Aorta (tissue), 5 donors: ENCODE data around the gene TROAP. TPM values are rescaled to one million over a fixed set of nuclear protein-coding genes. Genes with fewer than 3 reads are reported as not detected.
A peak's percentile ranks its signal among the peaks of the same experiment; 100 is the strongest.
"Not testable (repeated sequence)": the region's sequence is repeated elsewhere in the genome, so short reads cannot be mapped to it uniquely, and the experiment has no call there.

ENCODE experiments used
- ATAC-seq: fragments of 200-7000 bp; cut with Tn5 transposase; one replicate; pipeline ENCODE4 v1.9.1; 2022; ENCODE audit warnings: moderate library complexity; ENCODE audit not compliant: low FRiP score
- DNase-seq, 2 donors: peaks; one replicate each; pipeline ENCODE4 v3.0.0-alpha.2; 2020
- H3K27ac ChIP-seq, 2 donors: one replicate each; pipeline ENCODE4 v1.5.1; 2013; ENCODE audit warnings: low read length in 2 of 2, mild to moderate bottlenecking in 2 of 2, moderate library complexity in 2 of 2, control low read depth in 1 of 2, inconsistent platforms in 1 of 2, low read depth in 1 of 2
- H3K27me3 ChIP-seq, 2 donors: one replicate each; pipeline ENCODE4 v1.6.1; 2013; ENCODE audit warnings: control low read depth in 1 of 2, low read length in 1 of 2, mild to moderate bottlenecking in 1 of 2, moderate library complexity in 1 of 2; ENCODE audit not compliant: insufficient read depth in 2 of 2, control insufficient read depth in 1 of 2
- H3K36me3 ChIP-seq, 2 donors: one replicate each; pipeline ENCODE4 v1.6.1; 2013; ENCODE audit warnings: control low read depth in 1 of 2, low read length in 1 of 2, mild to moderate bottlenecking in 1 of 2; ENCODE audit not compliant: insufficient read depth in 2 of 2, control insufficient read depth in 1 of 2
- H3K4me1 ChIP-seq, 2 donors: one replicate each; pipeline ENCODE4 v1.6.1; 2013; ENCODE audit warnings: low read length in 2 of 2, control low read depth in 1 of 2, mild to moderate bottlenecking in 1 of 2, moderate library complexity in 1 of 2; ENCODE audit not compliant: insufficient read depth in 2 of 2, control insufficient read depth in 1 of 2
- H3K4me3 ChIP-seq, 2 donors: one replicate each; pipeline ENCODE4 v1.5.1; 2013; ENCODE audit warnings: low read length in 2 of 2, control low read depth in 1 of 2, mild to moderate bottlenecking in 1 of 2
- H3K9me3 ChIP-seq: one replicate; pipeline ENCODE4 v1.6.1; 2013; ENCODE audit warnings: mild to moderate bottlenecking, low read length; ENCODE audit not compliant: control insufficient read depth
- WGBS, 2 donors: extraction: QIAGEN DNeasy Blood & Tissue Kit; methylation state at CpG; one replicate each; pipeline ENCODE4 v1.1.7; 2013; 5-methylcytosine and 5-hydroxymethylcytosine counted together
- intact Hi-C, 2 donors: fragments of 100-400 bp; cut with DNase I; formaldehyde crosslinking; loops; one replicate each; pipeline versions ENCODE4 v1.14.2 to v1.15.0; 2022
- long read RNA-seq, 2 donors: library from polyadenylated mRNA; unstranded; transcript quantifications; one replicate each; pipeline ENCODE4 v2.0.0, GENCODE V29; 2020 to 2021
- polyA plus RNA-seq, 2 donors: library from polyadenylated mRNA; stranded (reverse); fragments of 200-250 nt; gene quantifications; one replicate each; pipeline ENCODE4 v1.2.3, GENCODE V29; 2013
- total RNA-seq, 2 donors: library from RNA; stranded (reverse); fragmentation: NEBNext Ultra II Directional; extraction: Animal tissue kit (Norgen Biotek cat#: 25700); gene quantifications; one replicate each; pipeline ENCODE4 v1.2.1, GENCODE V29; 2021
- donor health status: healthy with polysubstance abuse.
- donor health status: Bipolar disorder and iron deficiency.
- donor health status: DM: no; HTN: no; CAD: no.
- donor health status: DM: no; HTN: no; CAD: no.
- donor health status: DM: yes; HTN: yes; CAD: no.

Gene TROAP, protein sequence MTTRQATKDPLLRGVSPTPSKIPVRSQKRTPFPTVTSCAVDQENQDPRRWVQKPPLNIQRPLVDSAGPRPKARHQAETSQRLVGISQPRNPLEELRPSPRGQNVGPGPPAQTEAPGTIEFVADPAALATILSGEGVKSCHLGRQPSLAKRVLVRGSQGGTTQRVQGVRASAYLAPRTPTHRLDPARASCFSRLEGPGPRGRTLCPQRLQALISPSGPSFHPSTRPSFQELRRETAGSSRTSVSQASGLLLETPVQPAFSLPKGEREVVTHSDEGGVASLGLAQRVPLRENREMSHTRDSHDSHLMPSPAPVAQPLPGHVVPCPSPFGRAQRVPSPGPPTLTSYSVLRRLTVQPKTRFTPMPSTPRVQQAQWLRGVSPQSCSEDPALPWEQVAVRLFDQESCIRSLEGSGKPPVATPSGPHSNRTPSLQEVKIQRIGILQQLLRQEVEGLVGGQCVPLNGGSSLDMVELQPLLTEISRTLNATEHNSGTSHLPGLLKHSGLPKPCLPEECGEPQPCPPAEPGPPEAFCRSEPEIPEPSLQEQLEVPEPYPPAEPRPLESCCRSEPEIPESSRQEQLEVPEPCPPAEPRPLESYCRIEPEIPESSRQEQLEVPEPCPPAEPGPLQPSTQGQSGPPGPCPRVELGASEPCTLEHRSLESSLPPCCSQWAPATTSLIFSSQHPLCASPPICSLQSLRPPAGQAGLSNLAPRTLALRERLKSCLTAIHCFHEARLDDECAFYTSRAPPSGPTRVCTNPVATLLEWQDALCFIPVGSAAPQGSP
- 1 to 10 TPM; 1.1 to 4.3 TPM for total RNA-seq
- 1 to 10 TPM in 1 of 2 donors, under 1 TPM in 1; 0.10 to 1.8 TPM for polyA plus RNA-seq
- long read RNA-seq, donor 1: 0 reads
- long read RNA-seq, donor 2: 0 reads

DNA sequence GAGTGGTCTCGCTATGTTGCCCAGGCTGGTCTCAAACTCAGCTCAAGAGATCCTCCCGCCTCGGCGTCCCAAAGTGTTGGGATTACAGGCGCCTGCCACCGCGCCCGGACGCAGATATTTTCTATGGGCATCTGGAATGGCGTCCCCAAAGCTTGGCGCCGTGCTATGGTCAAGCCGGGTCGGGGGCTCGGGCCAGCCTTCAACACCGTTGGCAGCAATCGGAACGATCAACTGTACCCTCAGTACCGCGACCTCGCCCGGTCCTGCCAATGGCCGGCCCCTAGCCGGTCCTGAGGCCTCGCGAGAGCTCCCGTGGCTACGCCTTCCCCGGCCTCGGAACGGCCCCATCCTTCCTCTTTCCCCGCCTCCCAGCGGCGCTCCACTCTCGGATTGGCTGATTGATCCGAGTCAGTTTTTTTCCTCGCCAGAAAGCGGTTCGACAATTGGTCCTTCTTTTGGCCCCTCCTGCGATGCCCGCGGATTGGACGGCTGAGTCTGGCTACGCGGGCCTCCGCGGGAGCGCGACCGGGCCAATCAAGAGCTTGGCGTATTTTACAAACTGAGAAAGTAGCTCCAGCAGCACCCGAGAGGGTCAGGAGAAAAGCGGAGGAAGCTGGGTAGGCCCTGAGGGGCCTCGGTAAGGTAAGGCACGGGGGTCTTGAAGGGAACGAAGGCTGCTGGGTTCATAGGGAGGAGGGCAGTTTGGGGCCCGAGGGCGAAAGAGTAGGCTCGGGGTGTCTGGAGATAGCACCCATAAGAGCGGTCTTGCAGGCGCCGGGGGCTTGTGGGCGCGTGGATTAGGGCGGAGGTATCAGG is at the start of gene TROAP:
TROAP (plus strand) TSS at position 548 of the 816 bp plus-strand sequence. CDS start 354 bp downstream, outside the sequence.
- no peaks in the 10 kb centered on the region for H3K36me3 ChIP-seq
- H3K27me3 ChIP-seq: no peaks in the 10 kb centered on the region
- WGBS, 2 donors: 0% methylated on average over 65 of the region's 65 CpGs
- peak; percentile 100 for ATAC-seq
- H3K9me3 ChIP-seq: no peaks in the 10 kb centered on the region
- no peak within 1 kb of the TSS for H3K27ac ChIP-seq
- H3K4me3 ChIP-seq: peak within 1 kb of the TSS; percentile 51 to 85
- peak; percentile 99 for DNase-seq
- no peaks in the 10 kb centered on the region for H3K4me1 ChIP-seq
- intact Hi-C loops: no loop called here

DNA sequence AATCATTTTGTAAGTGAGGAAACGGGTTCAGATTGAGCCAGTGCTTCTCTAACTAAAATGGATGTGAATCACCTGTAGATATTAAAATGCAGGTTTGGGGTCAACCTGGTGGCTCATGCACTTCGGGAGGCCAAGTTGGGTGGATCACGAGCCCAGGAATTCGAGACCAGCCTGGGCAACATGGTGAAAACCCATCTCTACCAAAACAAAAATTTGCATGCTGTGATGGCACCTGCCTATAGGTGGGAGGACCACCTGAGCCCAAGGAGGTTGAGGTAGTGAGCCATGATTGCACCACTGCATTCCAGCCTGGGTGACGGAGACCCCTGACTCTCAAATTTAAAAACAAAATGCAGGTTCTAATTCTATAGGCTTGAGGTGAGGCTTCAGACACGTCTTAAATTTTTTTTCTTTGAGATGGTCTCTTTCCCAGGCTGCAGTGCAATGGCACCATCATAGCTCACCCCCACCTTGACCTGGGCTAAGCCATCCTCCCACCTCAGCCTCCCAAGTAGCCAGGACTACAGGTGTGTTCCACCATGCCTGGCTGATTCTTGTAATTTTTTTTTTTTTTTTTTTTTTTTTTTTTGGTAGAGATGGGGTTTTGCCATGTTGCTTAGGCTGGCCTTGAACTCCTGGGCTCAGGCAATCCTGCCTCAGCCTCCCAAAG is 49.2 kb upstream of the TROAP start:
- Histone ChIP-seq H3K4me1 (no peaks in the 10 kb centered on the region), H3K4me3 (no peak overlapping the region), H3K27ac (no peak overlapping the region), H3K36me3 (peaks cover 10% of the 10 kb centered on the region in 2 donors), H3K27me3 (no peaks in the 10 kb centered on the region), H3K9me3 (no peaks in the 10 kb centered on the region)
- intact Hi-C loops: no loop called here
- WGBS, 2 donors: 91 to 93% methylated on average over 6 of the region's 6 CpGs
- no peak for ATAC-seq
- DNase-seq: peak in 1 of 2 donors; percentile 17

DNA sequence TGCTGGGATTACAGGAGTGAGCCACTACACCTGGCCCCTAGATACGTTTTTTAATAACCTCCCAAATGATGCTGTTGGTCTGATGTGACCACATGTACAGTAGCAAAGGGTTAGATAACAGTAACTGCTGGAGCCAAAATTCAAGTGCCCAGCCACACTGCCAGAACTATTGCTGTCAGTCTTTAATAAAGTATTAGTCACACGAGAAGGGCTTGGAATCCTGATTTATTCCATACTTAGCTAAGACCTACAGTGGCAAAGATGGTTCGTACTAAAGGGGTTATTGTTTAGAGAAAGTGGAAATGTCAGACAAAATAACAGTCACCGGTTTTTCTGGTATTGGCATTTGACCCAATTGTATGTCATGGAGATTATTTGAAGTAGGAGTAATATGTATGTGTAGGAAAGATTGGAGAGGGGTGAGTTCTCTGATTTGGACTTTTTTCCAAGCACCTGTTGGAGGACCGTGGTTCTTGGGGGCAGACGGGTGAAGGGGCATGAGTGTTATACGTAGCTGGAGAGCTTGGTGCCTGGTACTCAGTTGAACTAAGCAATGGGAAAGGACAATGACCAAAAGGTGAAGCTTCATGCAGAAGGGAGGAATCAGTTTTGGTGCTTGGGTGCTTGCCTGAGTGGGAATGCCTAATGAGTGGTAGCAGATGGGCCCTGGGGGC is 48.5 kb upstream of the TROAP start:
- DNase-seq (no peak), ATAC-seq (no peak)
- intact Hi-C loops: no loop called here
- Histone ChIP-seq H3K4me1 (no peaks in the 10 kb centered on the region), H3K27ac (no peak overlapping the region), H3K36me3 (peaks cover 10% of the 10 kb centered on the region in 2 donors), H3K4me3 (no peak overlapping the region), H3K9me3 (no peaks in the 10 kb centered on the region), H3K27me3 (no peaks in the 10 kb centered on the region)
- WGBS, 2 donors: 55 to 57% methylated on average over 7 of the region's 7 CpGs

DNA sequence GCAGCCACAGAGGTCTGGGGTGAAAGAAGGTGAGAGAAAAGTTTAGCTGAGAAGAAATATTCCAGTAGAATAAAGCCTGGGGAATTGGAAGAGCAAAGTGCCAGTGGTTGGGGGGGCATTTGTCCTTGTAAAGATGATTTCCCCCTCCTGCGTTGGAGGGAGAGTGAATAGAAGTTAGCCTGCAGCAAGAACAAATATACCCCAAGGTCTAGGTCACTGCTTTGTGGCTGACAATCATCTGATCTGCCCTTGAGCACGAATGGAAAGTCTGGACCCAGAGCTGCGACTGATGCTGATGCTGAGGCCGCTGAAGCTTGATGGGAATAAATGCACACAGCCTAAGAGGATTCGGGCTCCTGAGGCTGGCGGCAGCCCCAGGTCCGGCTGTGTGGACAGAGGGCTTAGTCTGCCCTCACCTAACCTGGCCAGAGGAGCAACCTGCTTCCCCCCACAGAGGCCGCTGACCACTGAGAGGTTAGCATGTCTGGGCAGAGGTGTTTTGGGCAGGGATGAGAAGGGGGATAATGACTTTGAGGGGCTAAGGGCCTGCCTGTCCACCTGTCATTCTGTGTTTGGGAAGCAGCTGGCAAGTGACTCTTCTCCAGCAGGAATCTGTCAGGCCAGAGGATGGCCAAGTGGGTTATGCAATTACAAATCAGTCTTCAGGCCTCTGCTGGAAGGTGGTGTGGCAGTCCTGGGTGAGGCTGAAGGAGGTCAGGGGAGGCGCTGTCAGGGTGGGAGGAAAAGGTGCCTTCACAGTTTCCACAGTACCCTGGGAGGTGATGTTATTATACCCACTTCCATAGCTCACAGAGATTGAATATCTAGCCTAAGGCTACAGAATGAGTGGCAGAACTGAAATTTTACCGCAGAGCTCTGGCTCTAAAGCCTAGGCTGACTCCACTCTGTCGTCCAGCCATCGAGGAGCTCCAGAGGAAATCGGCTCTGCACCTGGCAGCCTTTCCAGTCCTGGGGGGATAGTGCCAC is 46.5 kb upstream of the TROAP start:
- no peak for ATAC-seq
- 80% methylated on average over 13 of the region's 13 CpGs for whole genome bisulfite sequencing, 2 donors
- Histone ChIP-seq H3K36me3 (peaks cover 0 to 7% of the 10 kb centered on the region in 2 donors), H3K9me3 (no peaks in the 10 kb centered on the region), H3K27ac (no peak overlapping the region), H3K4me3 (no peak overlapping the region), H3K4me1 (no peaks in the 10 kb centered on the region), H3K27me3 (no peaks in the 10 kb centered on the region)
- DNase-seq: peak in 1 of 2 donors; percentile 62
- intact Hi-C loops: no loop called here

DNA sequence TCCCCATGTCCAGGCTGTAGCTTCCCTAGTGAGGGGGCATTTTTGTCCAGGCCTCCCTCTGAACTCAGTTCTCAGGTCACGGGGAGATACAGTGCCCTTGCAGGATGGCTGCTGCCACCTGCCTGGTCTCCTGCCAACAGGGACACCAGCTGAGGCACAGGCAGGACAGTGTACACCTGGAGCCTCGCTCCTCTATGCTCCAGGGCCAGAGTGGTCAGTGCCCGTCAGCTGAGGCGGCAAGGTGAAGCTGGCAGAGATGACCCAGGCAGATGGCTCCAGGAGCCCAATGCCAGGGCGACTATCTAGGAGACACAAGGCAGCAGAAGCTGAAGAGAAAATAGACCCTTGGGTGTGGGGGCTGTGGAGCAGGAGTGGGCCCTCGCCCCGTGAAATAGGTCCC is 45.6 kb upstream of the TROAP start:
- WGBS, 2 donors: 91 to 97% methylated on average over 7 of the region's 7 CpGs
- H3K4me3 ChIP-seq: no peak overlapping the region
- H3K9me3 ChIP-seq: no peaks in the 10 kb centered on the region
- peaks cover 0 to 6% of the 10 kb centered on the region in 2 donors for H3K36me3 ChIP-seq
- DNase-seq: no peak
- H3K27me3 ChIP-seq: no peaks in the 10 kb centered on the region
- no peak overlapping the region for H3K27ac ChIP-seq
- no peaks in the 10 kb centered on the region for H3K4me1 ChIP-seq
- ATAC-seq: peak; percentile 11
- intact Hi-C loops: no loop called here

DNA sequence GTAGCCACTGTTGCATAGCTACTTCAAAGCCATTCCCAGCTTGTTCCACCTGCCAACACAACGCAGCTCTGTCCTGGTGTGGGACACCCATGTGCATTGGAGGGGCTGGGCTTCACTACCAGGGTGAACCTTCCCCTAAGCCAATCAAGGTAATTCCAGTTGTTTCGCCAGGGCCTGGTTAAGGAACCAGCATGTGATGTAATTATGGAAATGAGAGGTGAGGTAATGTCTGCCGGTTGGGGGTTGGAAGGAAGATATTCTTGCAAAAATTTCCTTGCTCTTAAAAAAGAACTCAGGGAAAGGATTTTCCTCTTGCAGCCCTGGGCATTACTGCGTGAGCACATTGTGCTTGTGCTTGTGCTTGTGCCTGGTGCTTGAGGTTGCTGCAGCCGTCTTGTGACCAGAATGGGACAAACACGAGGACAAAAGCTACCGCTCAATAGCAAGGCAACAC is 43.3 kb upstream of the TROAP start:
- Histone ChIP-seq H3K36me3 (no peaks in the 10 kb centered on the region), H3K4me1 (no peaks in the 10 kb centered on the region), H3K4me3 (no peak overlapping the region), H3K27ac (no peak overlapping the region), H3K9me3 (no peaks in the 10 kb centered on the region), H3K27me3 (no peaks in the 10 kb centered on the region)
- 12 to 14% methylated on average over 7 of the region's 7 CpGs for WGBS, 2 donors
- intact Hi-C loops: no loop called here
- DNase-seq (no peak), ATAC-seq (no peak)

DNA sequence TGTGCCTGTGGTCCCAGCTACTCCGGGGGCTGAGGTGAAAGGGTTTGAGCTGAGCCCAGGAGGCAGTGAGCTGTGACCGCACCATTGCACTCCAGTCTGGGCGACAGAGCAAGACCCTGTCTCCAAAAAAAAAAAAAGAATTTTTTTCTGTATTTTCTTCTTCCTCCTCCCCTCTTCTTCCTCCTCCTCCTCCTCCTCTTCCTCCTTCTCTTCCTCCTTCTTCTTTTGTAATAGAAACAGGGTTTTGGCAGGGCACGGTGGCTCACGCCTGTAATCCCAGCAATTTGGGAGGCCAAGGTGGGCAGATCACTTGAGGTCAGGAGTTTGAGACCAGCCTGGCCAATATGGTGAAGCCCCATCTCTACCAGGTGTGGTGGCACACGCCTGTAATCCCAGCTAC is 42.5 kb upstream of the TROAP start:
- H3K27me3 ChIP-seq, ATAC-seq, H3K27ac ChIP-seq, DNase-seq, H3K9me3 ChIP-seq, H3K4me3 ChIP-seq, intact Hi-C loops, H3K36me3 ChIP-seq, H3K4me1 ChIP-seq: not testable (repeated sequence)
- WGBS, 2 donors: 94 to 96% methylated on average over 6 of the region's 6 CpGs
